ENCODE data around the gene NTHL1.
A peak's percentile ranks its signal among the peaks of the same experiment; 100 is the strongest.

Gene NTHL1

GRCh38 chr16:2008009-2008526 lies 39.6 kb downstream of the NTHL1 start:
- DNase-seq (ENCODE audit: low read depth) = peak; percentile 64

DNA sequence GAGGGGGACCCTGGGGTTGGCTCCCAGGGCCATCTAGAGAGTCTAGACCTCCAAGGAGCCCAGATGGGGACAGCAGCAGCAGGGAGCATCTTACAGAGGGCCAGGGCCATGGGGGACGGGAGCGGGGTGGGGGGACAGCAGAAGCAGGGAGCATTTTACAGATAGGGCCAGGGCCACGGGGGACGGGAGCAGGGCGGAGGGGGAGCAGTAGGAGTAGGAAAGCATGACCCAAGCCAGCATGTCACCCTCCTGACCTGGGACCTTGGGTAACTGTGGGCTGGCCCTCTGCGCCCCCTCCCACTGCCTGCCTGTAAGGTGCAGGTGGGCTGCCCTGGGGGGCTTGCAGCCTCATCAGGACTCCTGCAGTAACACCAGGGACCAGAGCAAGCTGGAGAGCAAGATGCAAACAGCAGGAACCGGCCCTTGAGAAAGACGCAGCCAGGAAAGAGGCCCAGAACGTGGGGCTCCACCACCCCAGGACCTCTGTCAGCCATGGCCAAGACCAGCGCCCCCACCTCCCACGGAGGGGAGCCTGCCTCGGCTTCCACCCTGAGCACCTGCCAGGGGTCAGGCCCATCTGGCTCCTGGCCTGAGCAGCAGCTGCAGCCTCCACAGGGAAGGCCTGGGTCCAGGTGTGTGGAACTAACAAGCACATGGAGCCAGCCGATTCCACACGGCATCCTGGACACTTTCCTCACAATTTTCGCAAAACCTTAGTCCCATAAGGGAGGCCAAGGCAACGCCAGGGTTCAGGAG lies 40.4 kb downstream of the NTHL1 start:
- DNase-seq (ENCODE audit: low read depth) = no peak

DNA sequence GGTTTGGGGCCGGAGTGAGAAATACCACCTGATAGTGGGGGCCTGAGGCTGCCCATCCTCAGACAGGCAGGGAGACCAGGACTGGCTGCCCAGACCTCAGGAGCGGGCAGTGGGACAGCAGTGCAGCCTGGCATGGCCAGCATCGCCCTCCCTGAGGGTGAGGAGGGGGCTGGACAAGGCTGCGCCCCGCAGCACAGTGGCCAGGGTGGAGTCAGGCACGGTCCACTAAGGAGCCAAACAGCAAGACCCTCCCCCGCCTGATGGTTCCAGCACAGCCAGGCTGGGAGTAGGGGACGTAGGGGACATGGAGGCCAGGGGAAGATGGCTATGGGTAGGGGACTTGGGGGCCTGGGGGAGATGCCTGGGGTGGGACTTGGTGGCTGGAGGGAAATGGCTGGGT lies 41.3 kb downstream of the NTHL1 start:
- no peak for DNase-seq (ENCODE audit: low read depth)

GRCh38 chr16:2005646-2006045 lies 42.0 kb downstream of the NTHL1 start:
- DNase-seq (ENCODE audit: low read depth) = no peak

DNA sequence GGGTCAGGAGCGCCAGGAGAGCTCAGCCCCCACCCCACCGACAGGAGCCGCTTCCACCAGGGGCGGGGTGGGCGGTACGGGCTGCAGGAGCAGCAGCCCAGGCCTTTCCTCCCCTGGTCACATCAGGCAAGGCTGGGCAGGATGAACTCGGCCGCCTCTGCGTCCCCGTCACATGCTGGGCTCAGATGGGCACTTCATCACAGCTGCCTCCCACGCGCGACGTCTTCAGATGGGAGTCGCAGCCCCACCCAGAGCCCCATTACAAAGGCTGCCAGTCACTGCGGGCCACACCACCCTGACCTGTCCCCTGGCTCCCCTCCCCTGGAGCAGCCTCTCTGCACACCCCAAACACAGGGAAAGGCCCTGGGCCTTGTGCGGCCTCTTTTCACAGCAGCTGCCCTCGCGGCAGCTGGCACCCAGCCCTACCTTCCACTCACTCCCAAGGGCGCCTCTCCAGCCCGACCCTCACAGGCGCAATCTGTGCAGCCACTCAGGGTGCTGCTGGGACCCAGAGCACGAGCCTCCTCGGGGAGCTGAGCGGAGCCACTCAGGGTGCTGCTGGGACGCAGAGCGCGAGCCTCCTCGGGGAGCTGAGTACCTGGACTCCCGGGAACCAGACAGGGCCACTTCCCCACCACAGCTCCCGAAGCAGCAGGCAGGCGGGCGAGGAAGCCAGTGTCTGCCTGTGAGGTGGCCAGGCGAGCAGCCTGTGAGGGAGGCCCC lies 42.7 kb downstream of the NTHL1 start:
- no peak for DNase-seq (ENCODE audit: low read depth)

DNA sequence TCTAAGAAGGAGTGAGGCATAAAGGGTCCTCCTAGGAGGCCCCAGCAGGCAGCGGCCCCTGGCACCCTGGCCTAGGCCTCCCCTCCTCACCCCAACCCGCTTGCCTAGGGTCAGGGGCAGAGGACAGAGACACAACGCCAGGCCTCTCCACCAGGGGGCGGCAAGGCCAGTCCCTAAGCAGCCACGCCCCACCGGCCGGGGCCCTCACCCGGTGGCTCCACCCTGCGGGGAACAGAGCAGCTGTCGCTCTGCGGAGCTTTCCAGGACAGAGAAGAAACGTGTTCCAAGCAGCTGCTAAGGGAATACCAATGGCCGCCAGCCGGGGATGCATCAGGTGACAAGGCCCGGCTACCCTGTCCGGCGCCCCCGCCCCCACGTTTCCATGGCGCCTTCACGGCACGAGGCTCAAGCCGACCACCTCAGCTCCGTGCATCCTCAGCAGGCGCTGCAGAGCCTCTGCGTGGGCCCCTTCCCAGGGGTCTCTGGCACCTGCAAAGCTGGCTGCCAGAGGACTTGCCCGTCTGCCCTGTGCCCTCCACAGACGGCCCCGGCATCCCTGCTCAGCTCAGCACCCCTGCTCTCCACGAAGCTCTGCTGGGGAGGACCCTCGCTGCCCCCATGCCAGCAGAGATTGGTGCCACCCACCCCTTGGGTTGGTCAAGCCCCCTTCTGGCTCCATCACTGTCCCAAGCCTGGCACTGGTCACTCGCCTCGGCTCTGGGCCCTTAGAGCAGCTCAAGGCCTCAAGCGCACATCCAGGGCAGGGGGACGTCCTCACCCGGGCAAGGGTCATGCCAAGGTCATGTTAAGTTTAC lies 43.6 kb downstream of the NTHL1 start:
- no peak for DNase-seq (ENCODE audit: low read depth)

DNA sequence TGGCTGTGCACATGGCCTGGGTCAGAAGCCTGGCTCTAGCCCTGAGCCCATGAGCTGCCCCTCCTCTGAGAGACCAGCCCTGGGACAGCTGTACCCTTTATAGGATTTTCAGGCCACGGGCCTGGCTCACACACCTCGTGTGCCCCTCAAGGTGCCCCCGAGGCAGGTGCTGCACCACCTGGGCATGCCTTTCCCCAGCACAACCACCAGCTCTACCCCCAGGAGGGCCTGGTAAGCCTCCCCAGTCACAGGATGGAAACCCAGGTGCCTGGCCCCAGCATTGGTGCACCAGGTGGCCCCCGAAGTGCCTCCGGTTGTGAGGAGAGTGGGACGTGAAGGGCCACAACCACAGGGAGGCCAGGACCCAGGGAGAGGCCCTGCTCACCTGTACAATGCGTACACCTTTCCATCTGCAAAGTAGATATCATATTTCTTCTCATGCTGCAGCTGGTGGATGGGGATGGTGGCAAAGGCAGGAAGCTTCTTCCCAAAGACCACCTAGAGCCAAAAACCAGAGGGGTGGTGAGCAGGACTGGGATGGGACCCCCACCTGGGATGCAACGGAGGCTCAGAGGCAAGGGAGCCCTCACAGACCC lies 44.3 kb downstream of the NTHL1 start:
- DNase-seq (ENCODE audit: low read depth) = no peak

DNA sequence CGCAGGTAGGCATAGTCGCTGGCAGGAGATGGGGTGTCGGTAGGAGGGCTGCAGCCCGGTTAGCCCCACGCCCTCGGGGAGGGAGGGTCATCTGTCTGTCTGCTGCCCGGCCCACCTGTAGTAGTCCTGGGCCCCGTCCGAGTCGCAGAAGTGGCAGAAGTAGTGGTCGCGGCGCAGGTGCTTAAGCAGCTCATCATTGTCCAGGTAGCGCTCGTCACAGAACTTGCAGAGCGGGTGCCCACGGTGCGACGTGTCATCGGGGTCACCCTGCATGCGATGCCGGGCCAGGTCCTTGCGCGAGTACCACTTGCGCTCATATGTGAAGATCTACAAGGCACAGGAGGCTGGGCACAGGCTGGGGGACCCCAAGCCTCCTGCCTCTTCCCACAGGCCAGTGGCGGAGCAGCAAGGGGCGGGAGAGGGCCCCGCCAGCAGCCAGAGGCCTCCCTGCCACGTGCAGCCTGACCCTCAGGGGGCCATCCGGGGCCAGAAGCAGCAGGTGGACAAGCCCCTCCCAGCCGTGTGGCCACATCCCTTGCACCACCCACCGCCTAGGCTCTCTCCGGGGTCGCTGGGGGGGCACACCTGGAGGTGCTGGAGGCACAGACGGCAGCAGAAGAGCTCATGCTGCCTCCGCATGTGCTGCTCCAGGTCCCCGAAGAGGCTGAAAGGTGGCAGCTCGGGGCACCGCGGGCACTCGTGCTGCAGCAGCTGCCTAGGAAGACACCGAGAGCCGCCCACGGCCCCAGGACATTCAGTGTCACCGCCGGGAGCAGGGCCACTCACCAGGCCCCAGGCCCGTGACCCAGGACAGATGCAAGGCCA lies 45.0 kb downstream of the NTHL1 start:
- DNase-seq (ENCODE audit: low read depth) = no peak

DNA sequence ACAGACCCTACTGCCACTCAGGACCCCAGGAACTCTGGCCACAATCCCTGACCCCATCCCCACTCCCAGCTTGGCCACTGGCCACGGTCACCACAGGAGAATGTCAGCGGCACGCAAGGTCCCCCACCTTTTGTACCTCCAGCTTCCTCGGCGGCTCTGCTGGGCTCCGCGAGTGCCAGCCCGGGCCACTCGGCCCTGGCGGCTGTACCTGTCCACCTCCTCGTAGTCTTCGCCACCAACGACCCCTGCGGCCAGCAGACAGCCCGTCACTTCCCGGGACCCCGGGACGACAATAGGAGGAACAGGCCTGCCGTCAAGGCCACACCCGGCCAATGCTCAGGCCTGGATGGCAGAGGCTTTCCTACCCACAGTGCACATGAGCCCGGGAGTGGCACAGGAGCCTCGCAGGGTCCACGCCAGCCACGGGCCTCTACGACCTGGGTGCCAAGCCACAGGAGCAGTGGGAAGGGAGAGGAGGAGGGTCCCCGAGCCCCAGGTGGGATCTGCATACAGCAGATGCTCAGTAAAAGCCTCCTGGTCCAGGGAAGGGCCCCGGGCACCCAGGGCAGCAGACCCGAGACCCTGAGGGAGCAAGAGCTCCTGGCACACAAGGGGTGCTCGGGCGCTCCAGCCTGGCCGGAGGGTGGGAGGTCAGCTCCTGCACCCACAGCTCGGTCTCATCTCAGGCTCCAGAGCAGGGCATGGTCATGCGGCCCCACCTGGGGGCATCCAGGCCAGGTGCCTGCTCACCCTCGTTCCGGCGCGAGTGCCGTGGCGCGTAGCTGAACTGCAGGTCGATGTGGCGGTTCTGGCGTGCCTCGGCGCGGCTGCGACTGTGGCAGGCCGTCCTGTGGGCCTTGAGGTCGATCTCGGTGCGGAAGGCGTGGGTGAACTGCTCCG lies 45.9 kb downstream of the NTHL1 start:
- no peak for DNase-seq (ENCODE audit: low read depth)

DNA sequence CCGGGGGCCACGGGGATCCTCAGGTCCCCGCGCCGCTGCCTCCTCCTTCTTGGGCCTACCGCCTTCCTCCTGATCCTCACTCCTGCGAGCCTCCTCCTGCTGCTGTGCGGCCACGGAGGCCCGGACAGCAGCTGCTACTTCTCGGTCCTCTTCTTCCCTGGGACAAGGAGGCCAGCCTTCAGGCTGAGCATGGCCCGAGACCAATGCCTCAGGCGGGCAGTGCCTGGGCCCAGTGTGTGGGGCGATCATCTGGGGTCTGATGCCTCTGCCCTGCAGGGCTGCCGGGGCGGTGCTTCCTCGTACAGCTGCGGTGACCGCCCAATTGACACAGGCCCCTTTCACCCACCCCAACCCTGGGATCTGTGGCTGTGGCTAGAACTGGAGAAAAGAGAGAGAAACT lies 46.6 kb downstream of the NTHL1 start:
- no peak for DNase-seq (ENCODE audit: low read depth)

GRCh38 chr16:1999866-2000514 lies 47.6 kb downstream of the NTHL1 start:
- no peak for DNase-seq (ENCODE audit: low read depth)

DNA sequence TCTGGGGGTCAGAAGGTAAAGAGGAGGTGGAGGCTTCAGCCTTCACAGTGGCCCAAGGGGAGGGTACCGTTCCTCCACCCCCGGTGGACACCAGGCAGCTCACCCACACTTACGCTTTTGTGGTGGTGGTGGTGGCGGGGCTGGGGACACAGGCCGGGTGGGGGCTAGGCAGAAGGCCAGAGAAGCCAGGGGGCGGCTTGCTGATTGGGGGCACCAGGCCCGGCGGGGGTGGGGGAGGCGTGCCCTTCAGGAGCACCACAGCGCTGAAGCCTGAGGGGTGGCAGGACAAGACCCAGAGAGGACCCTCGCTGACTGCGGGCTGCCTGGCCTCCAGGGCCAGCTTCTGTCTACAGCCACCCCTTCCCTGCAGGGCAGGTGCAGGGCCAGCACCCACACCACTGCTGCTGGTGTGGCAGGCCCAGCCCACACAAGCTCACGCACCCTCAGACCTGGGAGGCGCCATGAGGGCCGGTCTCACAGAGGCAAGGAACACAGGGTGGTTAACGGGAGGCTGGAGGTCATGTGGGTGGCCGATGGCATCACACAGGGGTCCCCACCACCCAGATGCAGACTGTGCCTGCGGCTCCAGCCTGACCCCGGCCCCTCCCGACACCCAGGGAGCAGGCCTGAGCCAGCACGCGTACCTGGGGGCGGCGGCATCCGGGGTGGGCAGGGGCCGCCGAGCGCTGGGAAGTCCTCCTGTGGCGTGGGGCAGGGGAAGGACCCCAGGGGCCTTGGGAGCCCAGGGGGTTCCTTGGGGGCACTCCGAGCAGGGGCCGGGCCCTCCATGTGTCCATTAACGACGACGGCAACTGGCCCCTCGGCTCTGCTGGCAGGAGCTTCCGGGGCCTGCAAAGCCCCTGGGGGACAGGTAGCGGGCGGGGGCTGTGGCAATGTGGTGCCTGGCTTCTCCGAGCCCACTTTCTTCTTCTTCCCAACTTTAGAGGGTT lies 48.5 kb downstream of the NTHL1 start:
- no peak for DNase-seq (ENCODE audit: low read depth)

DNA sequence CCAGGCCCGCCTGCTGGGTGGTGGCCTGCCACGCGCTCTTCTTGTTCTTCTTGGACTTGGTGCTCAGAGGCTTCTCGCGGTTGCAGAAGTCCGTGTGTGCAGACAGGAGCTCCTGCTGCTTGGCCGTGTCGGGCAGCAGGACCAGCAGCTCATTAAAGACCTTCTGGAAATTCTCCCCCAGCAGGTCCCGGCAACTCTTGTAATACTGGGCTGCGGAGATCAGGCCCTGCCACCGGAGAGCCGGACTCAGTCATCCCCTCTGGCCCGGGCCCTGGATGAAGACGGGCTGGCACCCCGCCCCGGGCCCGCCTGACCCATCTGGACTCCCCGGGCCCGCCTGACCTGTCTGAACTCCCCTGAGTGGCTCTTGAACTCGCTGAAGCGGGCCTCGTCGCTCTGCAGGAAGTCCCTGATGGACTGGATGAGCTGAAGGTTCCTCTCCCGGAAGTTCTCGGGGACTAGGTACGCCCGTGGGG lies 49.2 kb downstream of the NTHL1 start:
- DNase-seq (ENCODE audit: low read depth) = no peak

DNA sequence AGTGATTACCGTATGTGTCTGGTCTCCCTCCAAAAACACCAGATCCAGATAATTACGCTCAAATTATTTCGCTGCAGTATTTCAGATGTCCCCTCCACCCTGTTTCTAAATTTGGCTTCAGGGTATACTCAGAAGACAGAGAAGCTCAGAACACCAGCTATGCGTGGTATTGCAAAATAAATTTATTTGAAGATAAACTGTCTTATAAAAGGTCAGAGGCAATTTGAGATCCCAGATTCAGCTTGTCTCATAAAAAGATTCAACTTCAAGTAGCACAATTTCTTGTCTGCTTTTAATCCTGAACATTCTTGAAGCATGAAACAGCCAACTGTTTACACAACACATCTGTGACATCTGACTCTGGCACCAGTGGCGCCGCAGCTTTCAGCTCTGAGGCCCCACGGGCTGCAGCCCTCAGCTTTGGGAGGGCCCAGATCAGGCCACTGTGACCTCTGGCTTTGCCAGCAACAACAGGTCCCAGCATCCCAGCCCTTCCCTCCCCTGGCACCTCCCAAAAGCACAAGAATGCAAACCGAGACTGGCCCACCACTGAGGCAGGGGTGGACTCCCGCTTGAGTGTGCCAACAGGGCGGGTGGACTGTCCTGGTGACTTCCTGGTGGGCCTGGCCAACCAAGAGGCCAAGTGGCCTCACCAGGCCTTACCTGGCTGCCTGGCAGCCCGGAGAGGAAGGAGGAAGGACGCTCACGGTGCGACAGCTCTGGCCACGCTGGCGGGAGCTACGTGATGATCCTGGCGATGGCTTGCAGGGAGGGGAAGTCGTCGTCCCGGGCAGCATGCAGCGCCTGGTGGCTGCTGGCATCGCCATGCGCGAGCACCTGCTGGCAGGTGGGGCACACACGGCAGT lies 49.9 kb downstream of the NTHL1 start:
- DNase-seq (ENCODE audit: low read depth) = no peak

GRCh38 chr16:1993731-1994131 lies 53.9 kb downstream of the NTHL1 start:
- no peak for DNase-seq (ENCODE audit: low read depth)

DNA sequence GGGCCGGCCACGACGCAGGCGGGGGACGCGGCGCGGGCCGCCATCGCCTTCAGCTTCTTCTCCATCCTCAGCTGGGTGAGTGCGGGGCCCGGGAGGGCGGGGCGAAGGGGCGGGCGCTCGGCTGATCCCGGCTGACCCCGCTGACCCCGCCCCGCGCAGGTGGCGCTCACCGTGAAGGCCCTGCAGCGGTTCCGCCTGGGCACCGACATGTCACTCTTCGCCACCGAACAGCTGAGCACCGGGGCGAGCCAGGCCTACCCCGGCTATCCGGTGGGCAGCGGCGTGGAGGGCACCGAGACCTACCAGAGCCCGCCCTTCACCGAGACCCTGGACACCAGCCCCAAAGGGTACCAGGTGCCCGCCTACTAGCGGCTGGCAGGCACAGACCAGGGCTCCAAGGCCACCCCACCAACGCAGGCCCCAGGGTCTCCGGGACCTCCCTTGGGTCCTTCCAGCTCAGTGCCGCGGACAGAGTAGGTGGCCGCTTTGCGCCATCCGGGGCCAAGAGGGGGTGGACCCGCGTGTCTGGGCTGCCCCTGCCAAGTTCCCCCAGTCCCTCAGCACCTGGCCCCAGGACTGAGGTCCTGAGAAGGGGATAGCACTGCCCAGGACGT lies 54.8 kb downstream of the NTHL1 start:
- no peak for DNase-seq (ENCODE audit: low read depth)
